SH-SY5Y (cell line): ENCODE results near the gene SEL1L3.

Experiments used
- GATA2 ChIP-seq: IDR thresholded peaks from 2 replicates; pipeline ENCODE4 v1.6.1; 2011; ENCODE audit warnings: mild to moderate bottlenecking, low read depth, low read length
- GATA3 ChIP-seq: IDR thresholded peaks from 2 replicates; pipeline ENCODE4 v1.6.1; 2011; ENCODE audit warnings: low read depth, mild to moderate bottlenecking, low read length, moderate library complexity

DNA sequence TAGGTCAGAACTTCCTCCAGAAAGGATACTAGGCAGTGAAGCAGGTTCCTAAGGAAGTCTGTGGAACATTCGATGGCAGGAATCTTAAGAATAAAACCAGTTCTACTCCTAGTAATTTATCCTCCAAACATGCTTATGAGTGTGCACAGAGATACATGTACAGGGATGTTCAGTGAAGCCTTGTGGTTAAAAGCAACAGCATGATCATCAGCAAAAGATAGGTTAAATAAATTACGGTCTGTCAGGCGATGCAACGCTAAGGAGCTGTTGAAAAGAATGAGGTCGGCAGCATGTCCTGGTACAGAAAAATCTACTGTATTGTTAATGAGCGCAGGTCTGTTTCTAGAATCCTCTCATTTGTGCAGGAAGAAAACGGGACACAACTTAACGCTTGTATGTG is 23.6 kb downstream of the SEL1L3 start:
- TF ChIP-seq GATA3 (no peak), GATA2 (no peak)
